ENCODE data around the gene BTC.

DNA sequence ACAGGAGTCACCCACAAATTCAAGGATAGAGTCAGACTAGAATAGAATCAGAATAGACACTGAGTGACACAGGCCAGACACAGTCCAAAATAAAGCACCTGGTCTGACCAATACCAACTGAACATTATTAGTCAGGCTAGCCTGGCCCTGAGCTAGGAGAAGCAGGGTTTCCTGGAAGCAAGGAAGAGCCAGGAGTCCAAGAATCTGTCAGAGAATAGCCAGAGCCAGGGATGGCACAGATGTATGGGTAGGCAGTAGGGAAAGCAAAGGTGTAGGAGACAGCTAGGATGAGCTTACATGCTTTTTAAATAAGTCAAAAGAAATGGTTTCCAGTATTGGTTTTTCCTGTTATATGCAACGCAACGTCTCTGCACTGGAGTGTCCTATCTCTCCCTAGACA is 3.7 kb downstream of the BTC start:
- no peak for TF ChIP-seq CTCF (IDR thresholded peaks at IDR 0.05; ENCODE audit: low read depth, low read length, poor library complexity, severe bottlenecking)
- TF ChIP-seq EZH2phosphoT487 (IDR thresholded peaks at IDR 0.05; ENCODE audit: borderline replicate concordance, low read length): no peak

All from DOHH2 (cell line).